HS-5 (cell line): ENCODE measurements around the gene COL21A1.
"Not testable (repeated sequence)": the region's sequence is repeated elsewhere in the genome, so short reads cannot be mapped to it uniquely, and the experiment has no call there.

Experiments used
- DNase-seq: peaks from one replicate; pipeline ENCODE4 v3.0.0-alpha.2; 2012; ENCODE audit warnings: low read depth

COL21A1 gene

DNA sequence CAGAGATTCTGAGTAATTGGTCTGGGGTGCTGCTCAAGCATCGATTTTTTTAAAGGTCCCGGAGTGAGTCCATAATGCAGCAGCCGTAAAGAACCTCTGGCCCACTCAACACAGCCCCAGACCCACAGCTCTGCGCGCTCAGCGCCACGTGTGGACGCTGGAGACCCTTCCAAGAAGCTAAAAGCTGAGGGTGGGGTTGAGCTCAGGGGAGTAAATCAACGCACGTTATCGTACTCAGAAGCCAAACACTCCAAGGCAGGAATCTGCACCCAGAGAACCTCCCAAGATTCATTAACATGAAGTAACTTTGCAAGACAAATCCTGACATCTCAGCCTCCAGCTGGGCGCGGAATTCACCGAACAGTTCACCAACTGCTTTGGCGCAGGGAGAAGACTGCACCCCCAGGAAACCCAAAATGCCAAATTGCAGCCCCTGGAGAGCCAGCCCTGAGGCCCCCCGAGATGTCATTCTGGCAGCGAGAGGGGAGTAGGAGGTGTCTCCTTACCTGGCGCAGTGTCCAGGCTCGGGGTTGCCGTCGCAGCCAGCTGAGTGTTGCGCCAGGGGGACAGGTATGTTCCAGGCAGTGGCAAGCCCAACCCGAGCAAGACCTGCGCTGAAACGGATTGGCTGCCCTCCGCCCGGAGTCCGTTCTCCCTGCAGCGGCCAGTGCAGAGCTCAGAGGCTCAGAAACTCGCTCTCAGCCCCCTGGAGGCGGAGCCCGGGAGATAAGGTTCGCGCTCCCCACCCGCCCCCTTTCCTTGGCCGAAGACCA, at the start of gene COL21A1:
Gene COL21A1, minus strand, starts transcription at position 700 of the 773 bp plus-strand sequence. CDS start 64,962 bp downstream, outside the sequence.
- DNase-seq: no peak

DNA sequence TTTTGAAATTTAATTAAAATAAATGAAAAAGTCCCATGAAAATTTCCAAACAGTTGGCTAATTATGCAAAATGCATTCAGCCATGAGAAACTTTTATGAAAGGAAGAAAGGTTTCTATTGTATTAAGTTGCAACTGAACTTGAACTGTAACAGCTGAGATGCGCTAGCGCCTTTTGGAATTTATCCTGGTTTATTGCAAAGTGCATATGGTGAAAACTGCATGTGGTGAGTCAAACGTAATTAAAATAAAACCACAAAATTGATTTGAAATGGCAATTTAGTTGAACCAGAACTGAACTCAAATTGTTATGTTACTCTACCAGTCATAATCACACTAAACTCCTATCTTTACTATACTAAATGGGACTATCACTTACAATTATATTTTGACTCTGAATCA, 46.4 kb upstream of the COL21A1 start:
- DNase-seq: no peak

DNA sequence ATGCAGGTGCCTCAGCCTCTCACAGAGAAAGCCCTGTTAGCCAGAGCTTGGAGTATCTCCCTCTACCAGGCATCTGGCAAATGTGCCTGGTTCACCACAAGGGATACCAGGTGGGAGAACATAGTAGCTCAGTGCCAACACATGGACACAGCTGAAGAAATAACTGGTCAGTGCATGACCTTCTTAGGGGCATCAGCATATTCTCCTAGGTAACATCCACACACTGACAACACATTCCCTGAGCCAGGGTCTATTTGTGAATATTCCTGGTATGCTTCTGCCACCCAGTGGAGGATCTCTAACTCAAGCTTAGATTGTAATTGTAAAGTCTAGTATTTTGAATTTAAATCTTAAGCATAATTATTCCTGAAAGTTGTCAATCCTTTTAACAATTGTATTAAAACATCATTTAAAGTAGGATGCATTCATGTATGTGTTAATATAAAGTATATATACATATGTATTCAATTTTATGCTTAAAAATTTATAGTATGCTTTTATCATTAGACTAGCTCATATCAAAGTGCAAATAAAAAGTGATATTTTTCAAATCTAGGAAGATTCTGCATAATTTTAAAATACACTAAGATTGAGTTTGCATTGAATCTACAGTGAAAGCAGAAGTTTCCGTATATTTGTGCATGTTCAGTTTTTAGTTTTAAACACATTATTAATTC, 45.3 kb upstream of the COL21A1 start:
- DNase-seq: peak; percentile 34

DNA sequence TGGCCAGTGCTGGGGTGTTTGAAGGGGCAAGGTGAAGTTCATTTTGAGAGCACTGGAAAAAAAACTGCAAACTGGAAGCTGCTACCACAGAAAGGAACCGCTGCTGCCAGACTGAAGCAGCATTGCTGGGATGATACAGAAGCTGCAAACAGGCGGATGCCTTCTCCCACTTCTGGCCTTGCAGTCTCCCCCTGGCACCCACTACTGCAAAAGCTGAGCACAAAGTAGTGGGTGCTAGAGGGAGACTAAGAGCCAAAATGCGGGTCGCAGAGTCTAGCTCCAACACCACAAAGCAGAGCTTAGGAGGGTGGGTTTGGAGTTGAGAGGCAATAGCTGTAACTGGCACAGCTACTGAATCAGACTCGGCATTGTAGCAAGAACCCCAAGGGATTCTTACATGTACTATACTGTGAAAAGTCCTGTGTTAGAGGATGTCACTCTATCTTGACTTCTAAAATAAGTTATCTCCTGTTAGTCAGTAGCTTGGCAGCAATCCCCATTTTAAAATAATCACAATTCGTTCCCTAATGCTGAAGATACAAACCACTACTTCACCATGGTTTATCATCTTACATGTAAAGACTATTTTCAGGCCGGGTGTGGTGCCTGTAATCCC, 44.0 kb upstream of the COL21A1 start:
- DNase-seq: no peak

DNA sequence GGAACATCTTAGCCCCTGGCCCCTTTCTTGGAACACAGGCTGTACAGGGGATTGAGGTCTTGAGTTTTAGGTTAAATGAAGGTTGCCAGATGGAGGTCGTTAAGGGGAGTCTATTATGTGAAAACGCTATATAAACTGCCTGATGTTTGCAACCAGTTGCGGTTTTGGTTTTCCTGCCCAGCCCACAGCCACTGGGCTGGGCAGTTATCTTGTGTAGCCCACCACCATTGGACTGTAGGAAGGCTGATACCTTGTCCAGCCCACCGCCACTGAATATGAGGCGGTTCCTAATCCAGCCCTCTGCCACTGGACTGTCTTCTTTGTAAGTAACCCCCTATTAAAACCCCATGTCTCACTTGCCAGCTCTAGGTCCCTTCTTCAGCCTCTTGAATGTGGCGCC, 42.3 kb upstream of the COL21A1 start:
- no peak for DNase-seq

DNA sequence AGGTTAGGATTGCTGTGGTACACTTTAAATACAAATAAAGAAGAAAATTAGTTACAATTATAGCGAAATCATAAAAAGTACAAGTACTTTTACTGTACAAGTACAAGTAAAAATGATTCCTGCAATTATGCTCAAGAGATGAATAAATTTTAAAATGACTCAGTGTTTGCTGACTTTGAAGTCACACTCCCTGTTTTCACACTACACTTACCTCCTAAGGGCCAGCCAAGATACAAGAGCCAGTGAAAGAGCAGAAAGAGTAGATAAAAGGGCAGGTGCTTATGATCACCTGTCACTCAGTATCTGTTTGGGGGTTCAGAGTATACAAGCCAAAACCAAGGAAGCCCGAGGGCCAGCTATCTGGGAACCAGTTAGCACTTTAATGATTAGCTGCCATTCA, 41.0 kb upstream of the COL21A1 start:
- no peak for DNase-seq

DNA sequence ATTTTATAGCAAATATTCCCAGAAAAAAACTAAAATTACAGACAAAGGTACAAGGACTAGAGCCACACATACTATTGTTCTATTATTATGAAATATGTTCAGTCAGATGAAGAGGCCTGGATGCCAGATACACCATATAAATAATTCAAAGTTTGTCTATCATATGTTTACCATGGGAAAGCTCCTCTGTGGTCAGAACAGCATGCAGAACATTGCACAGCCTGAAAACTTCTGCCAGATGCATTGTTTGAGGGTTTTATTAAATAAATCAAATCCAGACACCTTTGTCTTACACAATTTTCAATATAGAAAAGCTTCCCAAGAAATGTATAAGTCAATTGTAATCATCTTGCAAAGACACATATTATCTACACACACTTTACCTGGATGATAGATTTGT, 35.0 kb upstream of the COL21A1 start:
- no peak for DNase-seq

DNA sequence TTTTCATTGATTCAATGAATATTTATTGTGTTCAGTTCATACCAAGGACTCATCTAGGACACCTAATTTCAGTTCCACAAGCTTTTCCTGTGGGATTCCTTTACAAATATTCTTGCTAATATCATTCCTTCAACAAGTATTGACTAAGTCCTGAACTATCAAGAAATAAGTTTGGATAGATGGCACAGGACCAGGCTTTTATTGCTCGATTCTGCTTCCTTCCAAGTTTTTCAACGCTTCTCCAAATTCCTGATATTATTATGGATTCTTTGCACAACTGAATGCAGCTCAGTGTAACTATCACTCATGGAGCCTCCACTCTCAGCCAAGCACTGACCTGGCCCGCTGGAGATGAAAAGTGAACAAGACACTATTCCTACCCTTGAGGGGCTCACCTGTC, 32.7 kb upstream of the COL21A1 start:
- no peak for DNase-seq

DNA sequence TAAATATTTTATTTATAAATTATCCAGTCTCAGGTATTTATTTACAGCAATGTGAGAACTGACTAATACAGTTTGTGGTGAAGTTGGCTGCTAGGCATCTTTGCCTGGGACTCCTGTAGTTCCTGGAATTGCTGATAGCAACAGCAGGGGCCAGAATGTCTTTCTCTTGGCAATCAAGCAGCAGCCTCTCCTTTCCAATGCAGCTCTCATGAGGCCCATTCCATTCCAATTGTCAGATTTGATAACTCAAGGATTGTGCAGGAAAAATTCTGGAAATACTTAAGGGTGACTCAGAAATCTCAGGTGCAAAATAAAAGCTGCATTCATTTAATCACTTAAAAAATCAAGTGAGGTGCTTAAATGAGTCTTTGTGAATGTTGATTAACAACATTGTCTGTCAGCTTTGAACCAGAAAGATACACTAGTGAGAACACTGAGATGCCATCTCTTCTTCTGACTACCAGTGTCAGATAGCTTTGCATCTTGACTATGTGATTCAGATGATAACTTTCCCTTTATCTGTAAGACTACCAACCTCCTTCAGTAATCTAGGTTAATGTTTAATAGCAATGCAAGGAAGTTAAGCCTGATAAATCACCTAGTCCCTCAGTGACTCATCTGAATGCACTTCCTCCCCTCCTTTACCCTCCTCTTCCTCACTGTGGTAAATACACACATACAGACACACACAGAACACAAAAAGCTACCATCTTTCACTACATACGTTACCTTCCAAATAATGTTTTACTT, 32.1 kb upstream of the COL21A1 start:
- DNase-seq: no peak

DNA sequence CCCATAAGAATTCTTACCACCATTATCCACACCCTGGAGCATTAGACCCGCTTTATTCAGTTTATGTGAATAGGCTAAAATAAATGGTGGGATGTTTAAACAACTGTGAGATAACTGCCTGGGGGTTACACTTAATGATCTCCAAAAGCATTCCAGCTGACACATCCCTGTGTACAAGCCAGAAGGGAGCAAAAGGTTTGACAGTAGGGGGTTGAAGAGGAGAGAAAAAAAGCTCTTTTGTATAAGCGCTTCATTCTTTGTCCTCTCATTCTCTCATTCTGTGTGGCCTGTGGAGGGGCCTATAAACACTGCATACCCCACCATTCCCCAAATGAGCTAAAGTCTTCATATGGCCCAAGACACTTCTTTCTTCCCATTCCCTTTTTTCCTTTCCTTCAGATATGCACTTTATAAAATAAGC, 30.8 kb upstream of the COL21A1 start:
- DNase-seq: no peak

DNA sequence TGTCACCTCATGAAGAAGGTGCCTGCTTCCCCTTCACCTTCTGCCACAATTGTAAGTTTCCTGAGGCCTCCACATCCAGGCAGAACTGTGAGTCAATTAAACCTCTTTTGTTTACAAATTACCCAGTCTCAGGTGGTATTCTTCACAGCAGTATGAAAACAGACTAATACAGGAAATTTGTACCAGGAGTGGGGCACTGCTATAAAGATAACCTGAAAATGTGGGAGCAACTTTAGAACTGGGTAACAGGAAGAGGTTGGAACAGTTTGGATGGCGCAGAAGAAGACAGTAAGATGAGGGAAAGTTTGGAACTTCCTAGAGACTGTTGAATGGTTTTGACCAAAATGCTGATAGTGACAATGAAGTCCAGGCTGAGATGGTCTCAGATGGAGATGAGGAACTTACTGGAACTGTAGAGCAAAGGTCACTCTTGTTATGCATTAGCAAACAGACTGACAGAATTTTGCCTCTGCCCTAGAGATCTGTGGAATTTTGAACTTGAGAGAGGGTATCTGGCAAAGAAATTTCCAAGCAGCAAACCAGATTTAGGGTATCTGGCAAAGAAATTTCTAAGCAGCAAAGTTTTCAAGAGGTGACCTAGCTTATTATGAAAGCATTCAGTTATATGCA, 23.5 kb upstream of the COL21A1 start:
- DNase-seq: no peak

DNA sequence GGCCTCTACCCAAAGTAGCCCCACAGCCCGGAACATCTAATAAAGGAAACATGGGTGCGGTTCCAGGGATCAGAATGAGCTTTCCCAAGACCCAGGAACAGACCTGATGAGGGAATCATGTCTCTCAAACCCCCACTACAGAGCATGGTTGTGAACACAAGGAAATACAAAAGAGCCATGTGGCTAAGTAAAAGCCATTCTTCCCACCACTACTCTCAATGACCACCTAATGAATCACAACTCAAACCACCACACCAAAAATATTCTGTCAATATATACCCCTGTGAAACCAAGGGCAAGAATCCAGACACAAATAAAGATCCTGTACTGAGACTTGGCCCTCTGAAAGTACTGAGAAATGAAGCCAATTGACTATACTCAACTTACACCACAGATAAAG, 20.9 kb upstream of the COL21A1 start:
- no peak for DNase-seq

DNA sequence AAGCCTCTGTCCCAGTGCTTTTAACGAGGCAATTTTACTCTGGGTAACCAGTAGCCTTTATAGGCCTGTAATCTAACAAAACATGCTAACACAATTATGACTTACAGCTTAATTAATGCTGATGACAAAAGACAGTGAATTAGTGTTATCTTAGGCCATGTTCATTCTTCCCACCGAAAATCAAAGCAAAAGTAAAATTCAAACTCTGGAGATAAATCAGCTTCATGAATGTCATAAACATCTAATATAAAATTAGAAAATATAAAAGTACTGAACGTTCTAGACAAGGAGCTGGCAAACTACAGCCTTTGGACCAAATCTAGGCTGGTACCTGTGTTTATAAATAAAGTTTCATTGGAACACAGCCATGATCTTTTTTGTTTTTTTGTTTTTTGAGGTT, 18.6 kb upstream of the COL21A1 start:
- no peak for DNase-seq

DNA sequence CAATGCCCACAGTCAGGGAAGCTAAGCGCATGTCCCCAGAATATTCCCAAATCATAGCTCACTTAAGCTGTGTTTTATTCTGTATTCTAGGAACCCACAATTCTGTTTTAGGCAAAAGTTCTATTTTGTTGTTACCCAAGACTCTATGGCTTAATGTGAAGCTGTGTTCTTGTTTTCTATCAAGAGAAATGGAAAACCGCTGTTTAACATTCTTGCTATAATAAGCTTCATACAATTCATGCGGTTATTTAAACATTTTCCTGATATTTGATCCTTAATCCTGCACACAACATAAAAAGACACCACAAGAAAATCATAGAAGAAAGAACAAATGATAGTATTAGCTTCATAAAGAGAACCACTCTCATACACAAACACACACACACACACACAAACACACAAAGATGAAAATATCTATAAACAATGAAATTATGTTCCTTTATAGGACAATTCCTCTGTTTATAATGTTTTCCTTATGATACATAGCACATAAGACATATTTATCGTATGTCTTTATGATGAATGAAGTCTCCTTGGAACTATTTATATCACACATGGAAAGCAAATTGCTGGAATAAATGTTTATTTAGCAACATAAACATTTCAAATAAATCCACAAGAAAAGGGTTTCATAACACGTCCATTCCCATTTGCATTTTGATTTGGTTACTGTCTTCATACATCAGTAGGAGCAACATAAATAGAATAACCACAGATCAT, 16.4 kb upstream of the COL21A1 start:
- no peak for DNase-seq

DNA sequence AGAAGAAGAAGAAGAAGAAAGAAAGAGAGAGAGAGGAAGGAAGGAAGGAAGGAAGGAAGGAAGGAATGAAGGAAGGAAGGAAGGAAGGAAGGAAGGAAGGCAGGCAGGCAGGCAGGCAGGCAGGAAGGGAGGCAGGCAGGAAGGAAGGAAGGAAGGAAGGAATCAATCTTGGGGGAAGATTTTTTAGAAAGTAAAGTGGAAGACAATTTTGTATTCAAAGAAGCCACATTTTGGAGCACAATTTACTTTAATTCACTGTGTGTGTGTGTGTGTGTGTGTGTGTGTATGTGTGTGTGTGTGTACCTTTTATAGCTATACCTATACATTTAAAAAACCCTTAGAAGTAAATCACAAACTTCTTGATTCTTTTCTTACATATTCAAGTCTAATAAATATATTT, 13.2 kb upstream of the COL21A1 start:
- not testable (repeated sequence) for DNase-seq

DNA sequence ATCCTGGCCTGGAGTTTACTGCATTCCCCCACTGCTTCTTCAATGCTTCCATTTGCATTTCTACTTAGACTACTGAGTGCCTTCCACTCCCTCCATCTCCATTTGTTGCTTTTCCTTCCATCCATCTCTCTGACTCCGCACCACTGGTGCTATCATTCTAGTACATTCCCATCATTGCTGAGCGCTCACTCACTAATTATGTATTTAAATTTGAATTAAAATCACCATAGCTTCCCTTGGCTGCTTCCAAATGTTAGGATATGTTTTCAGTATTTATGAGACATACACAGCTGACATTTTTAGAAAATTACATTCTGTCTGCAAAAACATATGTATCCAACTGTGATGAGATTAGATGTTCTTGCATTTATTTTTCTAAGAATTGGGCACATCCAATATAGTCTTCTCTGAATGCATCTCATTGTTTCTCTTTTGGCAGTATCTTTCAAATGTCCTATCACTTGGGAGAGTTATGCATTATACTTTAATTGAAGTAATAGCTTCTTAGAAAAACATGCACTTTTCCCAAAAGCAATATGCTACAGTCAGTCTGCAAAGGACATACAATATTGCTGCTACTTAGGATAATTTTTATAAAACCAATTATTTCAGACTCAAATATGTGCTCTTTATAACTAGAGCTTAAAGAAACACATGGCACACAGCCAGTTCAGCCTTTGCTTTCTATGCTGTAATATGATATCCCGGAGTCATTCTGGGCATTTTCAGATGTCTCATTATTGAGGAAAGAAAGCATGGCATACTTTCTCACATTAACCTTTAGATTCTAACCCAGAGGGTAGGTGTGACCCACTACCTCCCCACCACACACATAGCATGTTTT, 12.1 kb upstream of the COL21A1 start:
- DNase-seq: no peak

DNA sequence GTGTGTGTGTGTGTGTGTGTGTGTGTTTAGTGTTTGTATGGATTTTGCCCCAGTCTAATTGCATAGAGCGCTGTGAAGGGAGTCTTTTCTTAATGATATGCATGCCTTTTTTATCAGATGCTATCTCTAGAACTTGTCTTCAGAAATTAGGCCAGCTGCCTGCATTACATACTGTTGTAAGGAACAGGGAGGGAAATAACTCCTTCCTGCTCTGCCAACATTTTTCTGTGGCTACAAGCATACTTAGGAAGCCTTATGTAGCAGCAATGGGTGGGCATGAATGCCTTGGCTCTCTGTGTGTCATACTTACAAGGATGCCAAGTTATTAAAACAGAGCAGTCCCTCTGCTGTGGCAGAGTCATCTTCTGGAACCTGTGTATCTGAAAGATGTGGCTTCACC, 8.0 kb upstream of the COL21A1 start:
- no peak for DNase-seq

DNA sequence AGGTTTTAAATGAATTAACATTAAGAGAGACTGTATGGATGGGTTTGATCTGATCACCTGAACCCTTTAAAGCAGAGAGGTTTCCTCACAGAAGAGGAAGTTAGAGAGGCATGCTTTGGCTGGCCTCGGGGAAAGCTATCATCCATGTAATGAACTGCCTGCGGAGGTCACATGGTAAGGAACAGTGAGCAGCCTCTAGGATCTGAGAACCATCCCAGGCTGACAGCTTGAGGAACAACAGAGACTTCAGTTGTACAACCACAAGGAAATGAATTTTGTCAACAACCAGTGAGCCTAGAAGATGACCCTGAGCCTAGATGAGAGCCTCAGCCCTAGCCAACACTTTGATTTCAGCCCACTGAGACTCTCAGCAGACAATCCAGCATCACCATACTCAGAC, 2.9 kb upstream of the COL21A1 start:
- no peak for DNase-seq

DNA sequence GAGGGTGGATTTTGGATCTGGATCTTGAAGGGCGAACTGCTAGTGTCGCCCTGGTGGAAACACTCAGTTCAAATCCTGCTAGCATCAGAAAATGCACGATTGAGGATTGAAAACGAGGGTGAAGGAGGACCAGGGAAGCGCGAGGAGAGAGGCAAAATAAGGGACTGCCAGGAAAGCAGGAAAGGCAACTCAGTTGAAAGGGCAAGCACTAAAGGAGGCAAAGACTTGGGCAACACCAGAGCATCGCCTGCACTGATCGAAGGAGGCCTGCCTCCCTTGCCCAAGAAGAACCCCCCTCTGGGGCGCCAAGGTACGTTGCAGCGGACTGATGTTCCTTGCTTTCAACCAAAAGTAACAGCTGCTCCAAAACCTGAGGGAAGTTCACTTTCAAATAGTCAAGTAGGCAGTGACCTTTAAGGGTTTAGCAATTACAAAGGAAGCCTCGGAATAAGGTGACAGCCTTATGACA, 308 bp upstream of the COL21A1 start:
- DNase-seq: no peak

DNA sequence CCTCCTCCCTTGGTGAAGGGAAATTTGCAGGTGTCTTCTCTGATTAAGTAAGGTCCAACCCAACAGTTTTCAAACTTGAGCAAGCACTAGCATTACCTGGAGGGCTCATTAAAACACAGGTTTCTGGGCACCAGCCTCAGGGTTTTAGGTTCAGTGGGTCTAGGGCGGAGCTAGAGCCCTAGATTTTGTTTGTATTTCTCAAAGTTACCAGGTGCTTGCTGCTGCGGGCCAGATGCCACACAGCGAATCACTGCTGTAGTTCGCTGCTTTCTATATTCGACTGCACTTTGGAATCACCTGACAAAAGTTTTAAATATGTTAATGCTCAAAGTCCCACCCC, 869 bp downstream of the COL21A1 start:
- no peak for DNase-seq
